GM12875 (cell line): Measurements from ENCODE around the gene SCUBE1.
A peak's percentile ranks its signal among the peaks of the same experiment; 100 is the strongest.
"Not testable (repeated sequence)": the region's sequence is repeated elsewhere in the genome, so short reads cannot be mapped to it uniquely, and the experiment has no call there.

Source experiments
- H3K4me3 ChIP-seq: one replicate; pipeline ENCODE4 v1.5.1; 2011; ENCODE audit warnings: low read depth, low read length, control low read depth
- TF ChIP-seq, protein P1 (sequence below): IDR thresholded peaks from 2 replicates; pipeline ENCODE4 v1.5.1; 2011; ENCODE audit warnings: low read depth, mild to moderate bottlenecking, control low read depth, inconsistent platforms, low read length, moderate library complexity, borderline replicate concordance; ENCODE audit not compliant: insufficient read depth

SCUBE1 gene

DNA sequence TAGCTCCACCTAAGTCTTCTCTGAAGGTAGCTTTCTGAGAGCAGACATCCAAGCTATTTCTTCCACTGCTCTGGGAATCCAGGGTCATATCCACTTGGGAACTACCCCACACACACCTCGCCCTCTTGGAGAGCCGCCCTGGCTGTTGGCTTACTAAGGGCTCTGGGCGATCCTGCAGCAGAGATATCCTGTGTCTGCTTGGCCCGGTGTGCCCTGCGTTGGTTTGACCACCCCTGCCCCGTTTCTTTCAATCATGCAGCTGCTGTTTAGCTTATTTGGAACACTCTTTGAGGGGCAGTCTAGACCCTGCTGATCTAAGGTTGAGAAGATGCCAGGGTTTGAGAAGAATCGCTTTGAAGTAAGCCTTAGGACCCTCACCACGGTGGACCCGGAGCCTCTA lies 17.4 kb upstream of the SCUBE1 start:
- TF ChIP-seq, protein P1, sequence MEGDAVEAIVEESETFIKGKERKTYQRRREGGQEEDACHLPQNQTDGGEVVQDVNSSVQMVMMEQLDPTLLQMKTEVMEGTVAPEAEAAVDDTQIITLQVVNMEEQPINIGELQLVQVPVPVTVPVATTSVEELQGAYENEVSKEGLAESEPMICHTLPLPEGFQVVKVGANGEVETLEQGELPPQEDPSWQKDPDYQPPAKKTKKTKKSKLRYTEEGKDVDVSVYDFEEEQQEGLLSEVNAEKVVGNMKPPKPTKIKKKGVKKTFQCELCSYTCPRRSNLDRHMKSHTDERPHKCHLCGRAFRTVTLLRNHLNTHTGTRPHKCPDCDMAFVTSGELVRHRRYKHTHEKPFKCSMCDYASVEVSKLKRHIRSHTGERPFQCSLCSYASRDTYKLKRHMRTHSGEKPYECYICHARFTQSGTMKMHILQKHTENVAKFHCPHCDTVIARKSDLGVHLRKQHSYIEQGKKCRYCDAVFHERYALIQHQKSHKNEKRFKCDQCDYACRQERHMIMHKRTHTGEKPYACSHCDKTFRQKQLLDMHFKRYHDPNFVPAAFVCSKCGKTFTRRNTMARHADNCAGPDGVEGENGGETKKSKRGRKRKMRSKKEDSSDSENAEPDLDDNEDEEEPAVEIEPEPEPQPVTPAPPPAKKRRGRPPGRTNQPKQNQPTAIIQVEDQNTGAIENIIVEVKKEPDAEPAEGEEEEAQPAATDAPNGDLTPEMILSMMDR: no peak
- no peak overlapping the region for H3K4me3 ChIP-seq

GRCh38 chr22:43356881-43357280 lies 13.7 kb upstream of the SCUBE1 start:
- TF ChIP-seq, protein P1: no peak

DNA sequence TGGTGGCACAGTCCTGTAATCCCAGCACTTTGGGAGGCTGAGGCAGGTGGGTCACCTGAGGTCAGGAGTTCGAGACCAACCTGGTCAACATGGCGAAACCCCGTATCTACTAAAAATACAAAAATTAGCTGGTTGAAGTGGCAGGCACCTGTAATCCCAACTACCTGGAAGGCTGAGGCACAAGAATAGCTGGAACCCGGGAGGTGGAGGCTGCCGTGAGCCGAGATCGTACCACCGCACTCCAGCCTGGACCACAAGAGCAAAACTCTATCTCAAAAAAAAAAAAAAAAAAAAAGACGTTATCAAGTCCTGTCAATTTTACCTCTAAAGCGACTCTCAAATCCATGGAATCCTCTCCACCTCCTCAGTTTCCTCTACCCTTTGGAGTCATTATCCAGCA lies 12.5 kb upstream of the SCUBE1 start:
- H3K4me3 ChIP-seq: not testable (repeated sequence)

More at GRCh38 chr22:43356881-43357280, 13.7 kb upstream of the SCUBE1 start:
- H3K4me3 ChIP-seq: no peak overlapping the region

DNA sequence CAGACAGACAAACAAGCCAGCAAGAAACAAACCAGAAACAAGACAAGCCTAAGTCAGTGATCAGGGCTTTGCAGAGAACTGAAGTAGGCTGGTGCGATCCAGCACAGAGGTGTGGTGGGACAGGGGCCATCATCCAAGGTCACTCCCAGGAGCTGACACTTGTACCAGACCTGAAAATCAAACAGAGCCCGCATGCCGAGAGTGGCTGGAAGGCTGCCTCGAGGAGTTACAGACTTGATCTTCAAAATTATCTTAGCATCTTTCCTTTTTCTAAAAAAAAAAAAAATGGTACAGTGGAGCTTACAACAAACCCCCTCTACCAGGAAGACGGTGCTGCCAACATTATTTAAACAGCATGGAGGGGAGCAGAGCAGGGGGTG lies 8.8 kb upstream of the SCUBE1 start:
- TF ChIP-seq, protein P1: no peak
- no peak overlapping the region for H3K4me3 ChIP-seq

DNA sequence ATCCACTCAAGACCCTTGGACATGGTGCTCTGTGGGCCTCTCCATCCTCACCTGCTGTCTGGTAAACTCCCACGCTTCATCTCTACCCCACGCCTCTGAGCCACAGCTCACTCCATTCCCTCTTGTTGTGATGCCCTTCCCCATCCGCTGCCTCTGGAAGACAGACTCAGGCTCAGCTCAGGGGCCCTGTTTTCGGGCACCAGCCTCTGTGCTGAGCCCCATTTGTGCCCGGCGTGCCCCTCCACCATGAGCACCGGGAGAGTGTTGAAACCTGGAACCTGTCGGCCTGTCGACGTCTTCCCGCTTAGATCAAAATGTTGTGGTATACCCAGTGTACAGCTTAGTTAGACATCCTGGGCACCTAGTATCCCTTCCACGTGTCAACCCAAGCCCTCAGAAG lies 6.5 kb upstream of the SCUBE1 start:
- TF ChIP-seq, protein P1: no peak
- no peak overlapping the region for H3K4me3 ChIP-seq

GRCh38 chr22:43346521-43346929 lies 3.4 kb upstream of the SCUBE1 start:
- TF ChIP-seq, protein P1: peak; percentile 89
- H3K4me3 ChIP-seq: no peak overlapping the region

- TF ChIP-seq, protein P1: no peak
- no peak overlapping the region for H3K4me3 ChIP-seq
Measured at GRCh38 chr22:43345761-43346301, 2.7 kb upstream of the SCUBE1 start.

DNA sequence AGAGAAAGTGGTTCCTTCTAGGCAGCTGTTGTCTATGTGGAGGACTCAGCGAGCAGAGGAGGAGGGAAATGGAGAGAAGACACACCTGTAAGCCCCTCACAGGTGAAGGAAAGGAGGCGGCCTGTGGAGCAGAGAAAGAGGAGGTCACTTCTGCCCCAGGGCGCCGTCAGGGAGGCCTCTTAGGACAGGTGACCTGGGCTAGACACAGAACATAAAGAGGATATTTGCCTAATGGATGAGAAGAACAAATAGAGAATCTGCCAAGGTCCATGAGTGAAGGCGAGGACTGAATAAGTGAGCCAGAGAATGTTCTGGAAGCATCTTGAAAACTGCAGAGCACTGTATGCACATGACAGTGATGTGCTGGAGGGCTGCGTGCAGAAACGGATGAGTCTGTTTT lies 2.2 kb upstream of the SCUBE1 start:
- TF ChIP-seq, protein P1: no peak
- H3K4me3 ChIP-seq: no peak overlapping the region
